CD4-positive, alpha-beta T cell (primary cell): ENCODE measurements around the gene B3GALT2. TPM values are rescaled to one million over a fixed set of nuclear protein-coding genes. Genes with fewer than 3 reads are reported as not detected.

ENCODE experiments used
- ATAC-seq: fragments of 200-7000 bp; cut with Tn5 transposase; one replicate; pipeline ENCODE4 v1.10.0; 2022; ENCODE audit warnings: mild to moderate bottlenecking; ENCODE audit not compliant: poor library complexity
- CTCF ChIA-PET: fragments of 350-600 bp; sonication (Branson Sonifier 250); formaldehyde crosslinking; loops from one replicate; lab custom pipeline; 2021; ENCODE audit warnings: antibody characterized with exemption, inconsistent platforms; lab: Charles Lee
- POLR2A ChIA-PET: fragments of 350-600 bp; sonication (Branson Sonifier 250); formaldehyde crosslinking; loops from one replicate; lab custom pipeline; 2021; ENCODE audit warnings: antibody characterized with exemption, inconsistent platforms; lab: Charles Lee
- DNase-seq, 14 experiments: peaks; one replicate each; pipeline ENCODE4 v3.0.0-alpha.2; 2013 to 2020; ENCODE audit warnings: mixed read lengths in 2 of 14
- H3K27ac ChIP-seq, 2 donors: one replicate each; pipeline versions ENCODE4 v1.5.1 to v1.7.0; 2013; ENCODE audit warnings: low read length in 2 of 2, low read depth in 1 of 2, mild to moderate bottlenecking in 1 of 2
- H3K27me3 ChIP-seq, 2 experiments: 1 replicate in 1 of 2; 2 replicates in 1 of 2; pipeline versions ENCODE4 v1.6.1 to v1.7.0; 2013; ENCODE audit warnings: low read length in 2 of 2, control low read depth in 1 of 2, mild to moderate bottlenecking in 1 of 2, moderate library complexity in 1 of 2; ENCODE audit not compliant: insufficient read depth in 2 of 2, control insufficient read depth in 1 of 2
- H3K36me3 ChIP-seq: one replicate; pipeline ENCODE4 v1.6.1; 2013; ENCODE audit warnings: low read length, control low read depth; ENCODE audit not compliant: insufficient read depth
- H3K4me1 ChIP-seq: one replicate; pipeline ENCODE4 v1.6.1; 2013; ENCODE audit warnings: low read length, control low read depth; ENCODE audit not compliant: insufficient read depth
- H3K4me3 ChIP-seq: one replicate; pipeline ENCODE4 v1.5.1; 2013; ENCODE audit warnings: mild to moderate bottlenecking, low read length, moderate library complexity
- H3K9me3 ChIP-seq, 2 experiments: 1 replicate in 1 of 2; 2 replicates in 1 of 2; pipeline versions ENCODE4 v1.6.1 to v1.7.0; 2013; ENCODE audit warnings: low read length in 2 of 2, mild to moderate bottlenecking in 2 of 2, control low read depth in 1 of 2, moderate library complexity in 1 of 2; ENCODE audit not compliant: control insufficient read depth in 1 of 2, insufficient read depth in 1 of 2
- H3K27ac Mint-ChIP-seq: one replicate; pipeline ENCODE4 v1.8.0; 2020; ENCODE audit warnings: mixed read lengths
- H3K27me3 Mint-ChIP-seq: one replicate; pipeline ENCODE4 v1.8.0; 2021; ENCODE audit warnings: mixed read lengths
- H3K36me3 Mint-ChIP-seq: one replicate; pipeline ENCODE4 v1.8.0; 2021; ENCODE audit warnings: low read depth, mixed read lengths
- H3K4me1 Mint-ChIP-seq: one replicate; pipeline ENCODE4 v1.8.0; 2021; ENCODE audit warnings: low read depth, mixed read lengths
- H3K4me3 Mint-ChIP-seq: one replicate; pipeline ENCODE4 v1.8.0; 2020; ENCODE audit warnings: mild to moderate bottlenecking, mixed read lengths
- H3K9me3 Mint-ChIP-seq: one replicate; pipeline ENCODE4 v1.8.0; 2020; ENCODE audit warnings: mixed read lengths
- intact Hi-C, 2 experiments: fragments of 100-400 bp; cut with DNase I in 1 of 2; cut with micrococcal nuclease in 1 of 2; formaldehyde crosslinking; loops; one replicate each; pipeline versions ENCODE4 v1.15.1 to v1.9.0; 2023 to 2025; cut with DNase I, micrococcal nuclease
- total RNA-seq, 174 experiments: library from RNA in 2 of 174; stranded (reverse) in 2 of 174; gene quantifications; one replicate each; pipeline ENCODE4 v1.2.3 and lab custom pipeline; 2021 to 2026
- TF ChIP-seq, protein P1 (sequence below): fragments of 200-600 bp; IDR thresholded peaks from one replicate; pipeline ENCODE4 v1.8.0; 2022; ENCODE audit warnings: antibody characterized with exemption, mild to moderate bottlenecking

Gene B3GALT2
- total RNA-seq, 2 experiments from 2014 or later = 0.22 to 0.25 TPM

- Histone ChIP-seq H3K4me3 (no peak overlapping the region), H3K9me3 (no peaks in the 10 kb centered on the region), H3K27me3 (no peaks in the 10 kb centered on the region), H3K36me3 (no peaks in the 10 kb centered on the region), H3K4me1 (no peaks in the 10 kb centered on the region), H3K27ac (no peak overlapping the region)
- Mint-ChIP-seq H3K4me1 (peaks cover 71% of the 10 kb centered on the region), H3K36me3 (peaks cover 4% of the 10 kb centered on the region), H3K27me3 (no peaks in the 10 kb centered on the region), H3K9me3 (no peaks in the 10 kb centered on the region), H3K27ac (peak overlapping the region; percentile 21), H3K4me3 (no peak overlapping the region)
- CTCF ChIA-PET = no interaction called here
- DNase-seq = no peak
- ATAC-seq = no peak
- intact Hi-C loops = no loop called here
- POLR2A ChIA-PET = no interaction called here
- TF ChIP-seq, protein P1, sequence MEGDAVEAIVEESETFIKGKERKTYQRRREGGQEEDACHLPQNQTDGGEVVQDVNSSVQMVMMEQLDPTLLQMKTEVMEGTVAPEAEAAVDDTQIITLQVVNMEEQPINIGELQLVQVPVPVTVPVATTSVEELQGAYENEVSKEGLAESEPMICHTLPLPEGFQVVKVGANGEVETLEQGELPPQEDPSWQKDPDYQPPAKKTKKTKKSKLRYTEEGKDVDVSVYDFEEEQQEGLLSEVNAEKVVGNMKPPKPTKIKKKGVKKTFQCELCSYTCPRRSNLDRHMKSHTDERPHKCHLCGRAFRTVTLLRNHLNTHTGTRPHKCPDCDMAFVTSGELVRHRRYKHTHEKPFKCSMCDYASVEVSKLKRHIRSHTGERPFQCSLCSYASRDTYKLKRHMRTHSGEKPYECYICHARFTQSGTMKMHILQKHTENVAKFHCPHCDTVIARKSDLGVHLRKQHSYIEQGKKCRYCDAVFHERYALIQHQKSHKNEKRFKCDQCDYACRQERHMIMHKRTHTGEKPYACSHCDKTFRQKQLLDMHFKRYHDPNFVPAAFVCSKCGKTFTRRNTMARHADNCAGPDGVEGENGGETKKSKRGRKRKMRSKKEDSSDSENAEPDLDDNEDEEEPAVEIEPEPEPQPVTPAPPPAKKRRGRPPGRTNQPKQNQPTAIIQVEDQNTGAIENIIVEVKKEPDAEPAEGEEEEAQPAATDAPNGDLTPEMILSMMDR = no peak
Measured at GRCh38 chr1:193179094-193179493, 7.3 kb downstream of the B3GALT2 start.

- DNase-seq (no peak), ATAC-seq (no peak)
- ChIA-PET CTCF (interaction anchor here (0.7 kb wide), 1 partner anchor 281 kb away, joined by 3 read pairs; no protein-coding TSS in a partner anchor), POLR2A (no interaction called here)
- no peaks in the 10 kb centered on the region for H3K27me3 Mint-ChIP-seq
- no peaks in the 10 kb centered on the region for H3K36me3 ChIP-seq
- no peaks in the 10 kb centered on the region for H3K4me1 ChIP-seq
- peaks cover 11% of the 10 kb centered on the region for H3K36me3 Mint-ChIP-seq
- H3K9me3 Mint-ChIP-seq = no peaks in the 10 kb centered on the region
- no peak overlapping the region for H3K27ac ChIP-seq
- no peak overlapping the region for H3K4me3 Mint-ChIP-seq
- no peak overlapping the region for H3K27ac Mint-ChIP-seq
- no peak overlapping the region for H3K4me3 ChIP-seq
- no peaks in the 10 kb centered on the region for H3K9me3 ChIP-seq
- intact Hi-C loops = no loop called here
- peaks cover 68% of the 10 kb centered on the region for H3K4me1 Mint-ChIP-seq
- TF ChIP-seq, protein P1 = no peak
- H3K27me3 ChIP-seq = no peaks in the 10 kb centered on the region
Measured at GRCh38 chr1:193176788-193177187, 9.6 kb downstream of the B3GALT2 start.

GRCh38 chr1:193176113-193176512 lies 10.3 kb downstream of the B3GALT2 start:
- Histone ChIP-seq H3K4me3 (no peak overlapping the region), H3K9me3 (no peaks in the 10 kb centered on the region), H3K4me1 (no peaks in the 10 kb centered on the region), H3K27ac (no peak overlapping the region), H3K27me3 (no peaks in the 10 kb centered on the region), H3K36me3 (no peaks in the 10 kb centered on the region)
- Mint-ChIP-seq H3K36me3 (peaks cover 13% of the 10 kb centered on the region), H3K27me3 (no peaks in the 10 kb centered on the region), H3K4me3 (no peak overlapping the region), H3K9me3 (no peaks in the 10 kb centered on the region), H3K4me1 (peaks cover 62% of the 10 kb centered on the region), H3K27ac (peak overlapping the region; percentile 5)
- ATAC-seq = no peak
- POLR2A ChIA-PET = no interaction called here
- intact Hi-C loops = no loop called here
- CTCF ChIA-PET = no interaction called here
- no peak for DNase-seq
- TF ChIP-seq, protein P1 = no peak
